ENCODE data around the gene DNM2.
"Not testable (repeated sequence)": the region's sequence is repeated elsewhere in the genome, so short reads cannot be mapped to it uniquely, and the experiment has no call there.

Gene DNM2

DNA sequence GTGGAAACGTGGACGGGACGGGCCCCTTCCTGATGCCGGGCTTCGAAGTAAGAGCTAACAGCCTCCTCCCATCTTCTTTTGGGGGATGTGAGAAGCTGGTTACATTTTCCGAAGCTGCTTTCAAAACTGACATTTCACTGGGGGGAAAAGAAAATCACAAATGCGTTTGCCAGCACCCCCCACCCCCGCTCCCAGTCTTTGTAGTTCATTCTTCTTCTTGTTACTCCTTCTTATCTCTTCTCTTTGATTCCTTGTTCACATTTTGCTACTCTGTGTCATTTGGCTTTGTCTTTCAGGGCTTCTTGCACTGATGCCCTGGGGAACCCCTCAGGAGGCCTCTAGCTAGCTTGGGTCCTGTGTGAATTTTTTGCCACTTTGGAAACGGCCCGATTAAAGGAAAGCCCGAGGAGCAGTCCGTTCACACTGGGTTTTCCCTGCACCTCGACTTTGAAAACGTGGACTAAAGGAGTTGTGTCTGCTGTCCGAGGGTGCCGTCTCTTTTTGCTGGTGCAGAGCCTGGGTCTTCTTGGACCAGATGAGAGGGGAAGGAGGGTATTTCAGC is 154.7 kb downstream of the DNM2 start:
- no peak for DNase-seq

DNA sequence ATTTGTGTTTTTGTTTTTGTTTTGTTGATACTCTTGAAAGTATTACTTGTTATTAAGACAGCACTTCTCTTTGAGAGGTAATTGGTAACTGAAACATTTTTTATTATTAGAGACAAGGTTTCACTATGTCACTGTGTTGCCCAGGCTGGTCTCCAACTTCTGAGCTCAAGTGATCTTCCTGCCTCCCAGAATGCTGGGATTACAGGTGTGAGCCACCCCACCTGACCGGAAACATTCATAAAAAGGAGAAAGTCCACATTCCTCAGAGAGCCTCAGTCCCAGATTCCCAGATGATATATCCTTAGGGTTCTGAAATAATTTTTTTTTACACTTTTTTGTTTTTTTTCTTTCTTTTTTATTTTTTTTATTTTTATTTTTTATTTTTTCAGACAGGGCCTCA is 156.1 kb downstream of the DNM2 start:
- DNase-seq, result no peak

DNA sequence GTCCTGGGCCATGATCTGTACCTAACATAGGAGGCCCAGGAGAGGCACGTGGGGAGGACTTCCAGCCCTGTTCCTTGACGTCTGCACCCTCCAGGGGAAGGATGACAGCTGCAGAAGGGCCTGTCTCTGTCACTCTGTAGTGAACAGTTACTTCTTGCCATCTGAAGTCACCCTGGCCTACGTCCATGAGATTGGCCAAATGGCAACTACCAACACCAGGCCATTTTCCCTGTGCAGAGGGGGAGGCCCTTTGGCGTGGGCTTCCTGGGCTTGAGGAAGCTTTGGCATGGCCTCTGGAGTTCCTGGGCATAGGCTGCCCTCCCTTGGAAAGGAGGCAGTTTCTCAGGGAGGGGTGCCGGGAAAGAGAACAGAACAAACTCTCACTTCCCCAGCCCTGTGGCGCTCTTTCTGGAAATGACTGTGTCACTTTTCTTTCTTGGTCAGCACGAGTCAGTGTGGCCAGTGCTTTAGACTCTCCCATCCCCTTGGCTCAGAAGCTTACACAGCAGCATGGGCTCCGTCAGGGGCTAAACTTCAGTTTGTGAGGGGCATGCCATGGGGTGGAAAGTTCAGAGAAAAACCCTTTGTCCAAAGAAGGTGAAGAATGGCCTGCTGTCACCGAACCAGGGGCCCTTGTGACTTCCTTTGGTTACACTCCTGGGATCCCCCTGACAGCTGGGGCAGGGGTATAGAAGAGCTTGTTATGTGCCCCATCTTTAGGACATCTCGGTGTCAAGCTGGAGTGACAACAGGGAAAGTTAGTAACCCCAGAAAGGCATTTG is 158.8 kb downstream of the DNM2 start:
- no peak for DNase-seq

DNA sequence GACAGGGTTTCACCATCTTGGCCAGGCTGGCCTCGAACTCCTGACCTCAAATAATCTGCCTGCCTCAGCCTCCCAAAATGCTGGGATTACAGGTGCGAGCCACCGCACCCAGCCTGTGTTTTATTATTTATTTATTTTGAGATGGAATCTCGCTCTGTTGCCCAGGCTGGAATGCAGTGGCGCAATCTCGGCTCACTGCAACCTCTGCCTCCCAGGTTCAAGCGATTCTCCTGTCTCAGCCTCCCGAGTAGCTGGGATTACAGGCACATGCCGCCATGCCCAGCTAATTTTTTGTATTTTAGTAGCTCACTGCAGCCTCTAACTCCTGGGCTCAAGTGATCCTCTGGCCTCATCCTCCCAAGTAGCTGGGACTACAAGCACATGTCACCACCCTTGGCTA is 159.7 kb downstream of the DNM2 start:
- not testable (repeated sequence) for DNase-seq

DNA sequence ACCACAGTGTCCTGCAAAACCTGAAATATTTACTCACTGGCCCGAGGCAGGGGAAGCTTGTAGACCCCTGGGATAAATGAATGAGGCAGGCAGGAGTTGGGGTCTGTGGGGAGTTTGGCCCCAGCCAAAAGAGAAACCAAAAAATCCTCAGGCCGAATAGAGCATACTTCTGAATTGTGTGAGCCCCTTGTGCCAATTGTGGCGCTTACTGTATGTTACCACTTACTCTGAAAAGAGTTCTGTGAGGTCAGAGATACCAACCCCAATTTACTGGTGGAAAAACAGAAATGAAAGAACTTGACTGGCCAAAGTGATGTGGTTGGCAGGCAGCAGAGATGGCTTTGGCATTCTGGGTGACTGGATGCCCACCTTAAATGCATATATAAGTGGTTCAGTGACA is 160.4 kb downstream of the DNM2 start:
- no peak for DNase-seq
